K562 (cell line): Measurements from ENCODE around the gene PLIN5. TPM values are rescaled to one million over a fixed set of nuclear protein-coding genes. Genes with fewer than 3 reads are reported as not detected.
A peak's percentile ranks its signal among the peaks of the same experiment; 100 is the strongest.
"Not testable (repeated sequence)": the region's sequence is repeated elsewhere in the genome, so short reads cannot be mapped to it uniquely, and the experiment has no call there.

Experiments
- ATAC-seq: fragments of 200-7000 bp; cut with Tn5 transposase; 3 replicates; pipeline ENCODE4 v1.9.1; 2020; ENCODE audit warnings: moderate library complexity
- BruUV-seq: library from RNA; stranded (reverse); fragments of 400-500 nt; replicated peaks from 2 replicates; lab custom pipeline; 2021; lab: Mats Ljungman, UMichigan
- CTCF ChIA-PET: fragments of 300-600 bp; formaldehyde crosslinking; extraction: SDS; loops from one replicate; lab custom pipeline; 2021; ENCODE audit warnings: low intra/inter-chr PET ratio; lab: Yijun Ruan, JAX
- POLR2A ChIA-PET: fragments of 300-600, 350-650 bp; sonication (Branson Sonifier 250); formaldehyde crosslinking; extraction: SDS; loops from one replicate; lab custom pipeline; 2021; ENCODE audit warnings: antibody characterized with exemption, inconsistent platforms; lab: Yijun Ruan, JAX
- DNase-seq, 4 experiments: peaks; one replicate each; pipeline versions ENCODE4 v3.0.0 to v3.0.0-alpha.2; 2011 to 2018; ENCODE audit warnings: low spot score in 3 of 4, mixed read lengths in 3 of 4; ENCODE audit errors: extremely low read depth in 1 of 4
- FAIRE-seq: peaks from 2 replicates; lab custom pipeline; 2011; peaks lifted over from hg19 to GRCh38; lab: Jason Lieb, UNC
- H2AFZ ChIP-seq: 2 replicates; pipeline ENCODE4 v1.6.0; 2011; ENCODE audit warnings: low read depth, low read length, control low read depth, inconsistent platforms
- H3K27ac ChIP-seq: fragments of 200-600 bp; 3 replicates; pipeline ENCODE4 v1.8.0; 2011; ENCODE audit warnings: low read depth, mild to moderate bottlenecking, control low read depth, inconsistent platforms, low read length, moderate library complexity, mixed read lengths; ENCODE audit errors: extremely low read depth
- H3K27me3 ChIP-seq, 2 experiments: fragments of 300-600 bp in 1 of 2; 2 replicates in 1 of 2; 3 replicates in 1 of 2; pipeline versions ENCODE4 v1.6.0 to v1.8.0; 2011; ENCODE audit warnings: inconsistent platforms in 2 of 2, low read length in 2 of 2, mild to moderate bottlenecking in 1 of 2, mixed read lengths in 1 of 2, moderate library complexity in 1 of 2; ENCODE audit not compliant: control insufficient read depth in 2 of 2, insufficient read depth in 2 of 2
- H3K36me3 ChIP-seq: fragments of 300-600 bp; 3 replicates; pipeline ENCODE4 v1.8.0; 2011; ENCODE audit warnings: mild to moderate bottlenecking, low read length, inconsistent platforms; ENCODE audit not compliant: control insufficient read depth, insufficient read depth
- H3K4me1 ChIP-seq, 2 experiments: fragments of 200-600 bp in 1 of 2; replicated peaks in 1 of 2; 2 replicates in 1 of 2; 3 replicates in 1 of 2; pipeline versions ENCODE4 v1.5.1 to v1.8.0; 2011; ENCODE audit warnings: inconsistent platforms in 2 of 2, low read length in 2 of 2, mild to moderate bottlenecking in 1 of 2, mixed read lengths in 1 of 2, moderate library complexity in 1 of 2; ENCODE audit not compliant: control insufficient read depth in 2 of 2, insufficient read depth in 2 of 2
- H3K4me2 ChIP-seq: 2 replicates; pipeline ENCODE4 v1.6.1; 2011; ENCODE audit warnings: low read length, control low read depth, inconsistent platforms, mixed read lengths; ENCODE audit not compliant: insufficient read depth
- H3K4me3 ChIP-seq: fragments of 200-600 bp; sonication (generic), shearing (Covaris generic); 2 replicates; pipeline ENCODE4 v1.5.1; 2016; ENCODE audit warnings: control low read depth, inconsistent platforms
- H3K79me2 ChIP-seq: fragments of 200-600 bp; 3 replicates; pipeline ENCODE4 v1.8.0; 2011; ENCODE audit warnings: low read length, inconsistent platforms; ENCODE audit not compliant: control insufficient read depth, insufficient read depth
- H3K9ac ChIP-seq, 2 experiments: 2 replicates each; pipeline versions ENCODE4 v1.6.0 to v1.6.1; 2011; ENCODE audit warnings: low read depth in 2 of 2, low read length in 2 of 2, control low read depth in 1 of 2, inconsistent platforms in 1 of 2, mild to moderate bottlenecking in 1 of 2, mixed read lengths in 1 of 2; ENCODE audit not compliant: insufficient read depth in 1 of 2
- H3K9me1 ChIP-seq: one replicate; pipeline ENCODE4 v1.6.0; 2011; ENCODE audit warnings: inconsistent platforms, mild to moderate bottlenecking, low read length, moderate library complexity; ENCODE audit not compliant: control insufficient read depth, insufficient read depth
- H3K9me3 ChIP-seq: replicated peaks from 2 replicates; pipeline ENCODE4 v1.5.1; 2011; ENCODE audit warnings: low read depth, low read length, inconsistent platforms; ENCODE audit not compliant: control insufficient read depth, insufficient read depth
- H4K20me1 ChIP-seq: replicated peaks from 2 replicates; pipeline ENCODE4 v1.6.1; 2011; ENCODE audit warnings: low read length, inconsistent platforms, mixed read lengths; ENCODE audit not compliant: control insufficient read depth, insufficient read depth
- POLR2A ChIP-seq: fragments of 450-650 bp; conservative IDR thresholded peaks from 2 replicates; pipeline ENCODE4 v1.6.1; 2016
- PRPF4 ChIP-seq: fragments of 200-400 bp; formaldehyde crosslinking; IDR thresholded peaks from one replicate; pipeline ENCODE4 v1.6.1; 2017; ENCODE audit warnings: low read length, low read depth, mild to moderate bottlenecking; ENCODE audit not compliant: insufficient read depth, poor library complexity, severe bottlenecking
- ZBTB17 ChIP-seq: fragments of 450-650 bp; formaldehyde crosslinking; IDR thresholded peaks from 2 replicates; pipeline ENCODE4 v1.4.0; 2020; ENCODE audit warnings: mild to moderate bottlenecking
- ZKSCAN8 ChIP-seq: fragments of 200-800 bp; sonication (Bioruptor generic); IDR thresholded peaks from 2 replicates; pipeline ENCODE4 v1.6.1; 2016; ENCODE audit warnings: missing genetic modification characterization, missing compliant biosample characterization
- ZNF384 ChIP-seq: IDR thresholded peaks from 2 replicates; pipeline ENCODE4 v1.6.1; 2012; ENCODE audit warnings: low read depth, low read length, improper control_type of control experiment
- WGBS: fragments of 100-300 bp; shearing (Covaris generic); methylation state at CpG from one replicate; pipeline ENCODE4 v1.1.6; 2016; ENCODE audit warnings: low coverage, mixed read lengths; ENCODE audit not compliant: insufficient coverage; ENCODE audit errors: missing lambda C conversion rate; 5-methylcytosine and 5-hydroxymethylcytosine counted together
- in situ Hi-C: fragments of 300-500 bp; cut with MboI; formaldehyde crosslinking; loops from 4 replicates; pipeline ENCODE4 v1.15.0; 2018; ENCODE audit warnings: inconsistent platforms, mixed read lengths
- intact Hi-C: fragments of 100-400 bp; cut with micrococcal nuclease; formaldehyde crosslinking; loops from 2 replicates; pipeline ENCODE4 v1.14.2; 2022
- polyA plus RNA-seq, 8 experiments: library from polyadenylated mRNA; depleted of rRNA in 4 of 8; stranded (reverse) in 5 of 8; unstranded in 3 of 8; fragments of >200 nt; fragmentation: Nextera tagmentation in 2 of 8; fragmentation: Illumina TruSeq in 1 of 8; extraction: Ambion mirVana in 2 of 8; extraction: Trizol in 1 of 8; gene quantifications; 2 replicates each; pipeline versions ENCODE4 v1.2.1 to v1.2.3, GENCODE V29; 2011 to 2014; ENCODE audit warnings: inconsistent platforms in 1 of 8, missing spikeins in 1 of 8
- total RNA-seq, 7 experiments: library from RNA; depleted of rRNA in 6 of 7; stranded (reverse); fragments of >200 nt in 6 of 7; fragmentation: Illumina TruSeq in 2 of 7; extraction: Trizol in 2 of 7; gene quantifications; 2 replicates each; pipeline versions ENCODE4 v1.2.1 to v1.2.3, GENCODE V29; 2011 to 2021; ENCODE audit warnings: low replicate concordance in 1 of 7

The PLIN5 gene
- total and polyA plus RNA-seq, 9 of the 15 experiments (the other 6 are each of a cell fraction or from before 2014, with no cell fraction given), result 0.04 to 1.3 (median 0.50) TPM

- in situ Hi-C loops, H2AFZ ChIP-seq, BruUV-seq, H3K9ac ChIP-seq, ATAC-seq, DNase-seq, H3K27ac ChIP-seq, H3K9me1 ChIP-seq, H3K9me3 ChIP-seq, H3K36me3 ChIP-seq, H3K79me2 ChIP-seq, H3K4me3 ChIP-seq, intact Hi-C loops, H3K4me2 ChIP-seq, H4K20me1 ChIP-seq, H3K27me3 ChIP-seq, POLR2A ChIA-PET, FAIRE-seq: not testable (repeated sequence)
- TF ChIP-seq ZNF384, result 0 out of 2 replicates have a peak, but pooled peaks have one; percentile 58
- CTCF ChIA-PET, result interaction anchor here (1.2 kb wide), 1 partner anchor 261 kb away, joined by 4 read pairs; no protein-coding TSS in a partner anchor
- peaks cover 0 to 44% of the 10 kb centered on the region in 2 experiments; a peak in 4 of 5 replicates for H3K4me1 ChIP-seq
- 19% methylated on average over 7 of the region's 8 CpGs for WGBS
Observed at GRCh38 chr19:4527377-4527776, 7.6 kb downstream of the PLIN5 start.

- ChIA-PET CTCF (interaction anchor here (0.7 to 1.4 kb wide), 2 partner anchors 257 to 259 kb away, joined by 5 to 12 read pairs; no protein-coding TSS in a partner anchor), POLR2A (interaction anchor here (0.5 to 1.0 kb wide), 6 partner anchors 9 to 275 kb away, joined by 3 to 5 read pairs (median 3); partner anchors contain the start of gene FEM1A)
- 0 out of 2 replicates have a peak, but pooled peaks cover 3% of the 10 kb centered on the region for H4K20me1 ChIP-seq
- H3K27ac ChIP-seq, result no peak overlapping the region
- H2AFZ ChIP-seq, result no peak overlapping the region
- no peaks in the 10 kb centered on the region for H3K79me2 ChIP-seq
- H3K4me2 ChIP-seq, result no peak overlapping the region
- peak overlapping the region in 1 of 2 experiments; percentile 55; a peak in 2 of 4 replicates for H3K9ac ChIP-seq
- H3K9me1 ChIP-seq, result no peaks in the 10 kb centered on the region
- in situ Hi-C loops, result no loop called here
- no peaks in the 10 kb centered on the region for H3K9me3 ChIP-seq
- DNase-seq, result no peak
- H3K4me3 ChIP-seq, result no peak overlapping the region
- H3K27me3 ChIP-seq, result no peaks in the 10 kb centered on the region; a peak in 1 of 5 replicates
- no peaks in the 10 kb centered on the region for H3K36me3 ChIP-seq
- 39% methylated on average over 23 of the region's 23 CpGs for WGBS
- ATAC-seq, result no peak
- intact Hi-C loops, result loop anchor here (1.0 kb wide), 1 partner anchor 258 kb away; no protein-coding TSS in a partner anchor
- no TSS peak for BruUV-seq
- no peak for FAIRE-seq
- H3K4me1 ChIP-seq, result peaks cover 0 to 40% of the 10 kb centered on the region in 2 experiments; a peak in 4 of 5 replicates
- TF ChIP-seq POLR2A (no peak), PRPF4 (no peak), ZBTB17 (CRISPR knock-in tag) (no peak), ZKSCAN8 (CRISPR knock-in tag) (peak; percentile 69; the same call in 1 of the 2 replicates)
Observed at GRCh38 chr19:4525563-4526002, 9.4 kb downstream of the PLIN5 start.
